Neural crest cell (in vitro differentiated cells): ENCODE measurements around the gene BIN1. TPM values are rescaled to one million over a fixed set of nuclear protein-coding genes. Genes with fewer than 3 reads are reported as not detected.

ENCODE experiments used
- DNase-seq: peaks from one replicate; pipeline ENCODE4 v3.0.0; 2021; ENCODE audit warnings: low read depth, mixed read lengths, low spot score
- H3K27ac Mint-ChIP-seq: one replicate; pipeline ENCODE4 v1.8.0; 2021; ENCODE audit warnings: mild to moderate bottlenecking, mixed read lengths; ENCODE audit not compliant: unreplicated experiment
- H3K27me3 Mint-ChIP-seq: 2 replicates; pipeline ENCODE4 v1.8.0; 2021; ENCODE audit warnings: low read depth, mild to moderate bottlenecking, mixed read lengths
- H3K36me3 Mint-ChIP-seq: 2 replicates; pipeline ENCODE4 v1.8.0; 2021; ENCODE audit warnings: low read depth, mild to moderate bottlenecking, mixed read lengths
- H3K4me1 Mint-ChIP-seq: 2 replicates; pipeline ENCODE4 v1.8.0; 2021; ENCODE audit warnings: mixed read lengths
- H3K4me3 Mint-ChIP-seq: one replicate; pipeline ENCODE4 v1.8.0; 2021; ENCODE audit warnings: mild to moderate bottlenecking, mixed read lengths
- H3K9me3 Mint-ChIP-seq: 2 replicates; pipeline ENCODE4 v1.8.0; 2021; ENCODE audit warnings: mixed read lengths
- total RNA-seq: library from RNA; stranded (reverse); gene quantifications from 2 replicates; pipeline ENCODE4 v1.2.1, GENCODE V29; 2021
- TF ChIP-seq, protein P1 (sequence below): fragments of 200-600 bp; sonication (generic); conservative IDR thresholded peaks from 2 replicates; pipeline ENCODE4 v1.5.0; 2021; ENCODE audit warnings: antibody characterized with exemption, mild to moderate bottlenecking

The BIN1 gene
- total RNA-seq, 1 donor from 2014 or later = 67.7 TPM

DNA sequence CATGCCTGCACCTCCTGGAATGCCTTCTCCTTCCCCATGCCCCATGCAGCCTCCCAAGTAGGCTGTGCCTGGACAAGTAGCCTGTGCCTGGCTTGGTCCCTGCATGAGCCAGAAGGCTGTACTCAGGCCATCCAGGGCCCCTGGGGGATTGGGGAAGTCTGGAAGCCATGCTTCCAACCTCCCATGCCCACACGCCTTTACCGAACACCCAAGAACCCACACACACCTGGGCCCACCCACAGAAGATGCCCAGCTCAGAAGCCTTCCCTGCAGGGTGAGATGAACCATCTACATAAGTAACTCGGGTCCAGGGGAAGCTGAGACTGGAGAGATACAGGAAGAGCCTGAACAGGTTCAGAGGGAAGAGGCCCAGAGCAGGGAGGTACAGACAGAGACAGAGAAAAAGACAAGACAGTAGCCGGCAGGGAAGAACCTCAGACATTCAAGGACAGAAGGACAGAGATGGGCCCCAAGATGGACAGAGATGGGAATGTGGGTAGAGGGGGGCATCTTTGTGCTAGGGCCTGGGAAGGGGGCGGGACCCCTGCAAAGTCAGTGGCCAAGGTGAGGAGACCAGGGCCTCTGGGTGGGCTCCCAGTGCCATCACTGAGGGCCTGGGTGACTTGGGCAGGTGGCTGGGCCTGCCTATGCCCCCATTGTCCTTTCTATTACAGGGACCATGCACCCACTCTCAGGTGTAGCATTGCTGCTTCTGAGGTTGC is 4.3 kb downstream of the BIN1 start:
- peak overlapping the region; percentile 68 for H3K4me3 Mint-ChIP-seq
- H3K27ac Mint-ChIP-seq = peak overlapping the region; percentile 90

DNA sequence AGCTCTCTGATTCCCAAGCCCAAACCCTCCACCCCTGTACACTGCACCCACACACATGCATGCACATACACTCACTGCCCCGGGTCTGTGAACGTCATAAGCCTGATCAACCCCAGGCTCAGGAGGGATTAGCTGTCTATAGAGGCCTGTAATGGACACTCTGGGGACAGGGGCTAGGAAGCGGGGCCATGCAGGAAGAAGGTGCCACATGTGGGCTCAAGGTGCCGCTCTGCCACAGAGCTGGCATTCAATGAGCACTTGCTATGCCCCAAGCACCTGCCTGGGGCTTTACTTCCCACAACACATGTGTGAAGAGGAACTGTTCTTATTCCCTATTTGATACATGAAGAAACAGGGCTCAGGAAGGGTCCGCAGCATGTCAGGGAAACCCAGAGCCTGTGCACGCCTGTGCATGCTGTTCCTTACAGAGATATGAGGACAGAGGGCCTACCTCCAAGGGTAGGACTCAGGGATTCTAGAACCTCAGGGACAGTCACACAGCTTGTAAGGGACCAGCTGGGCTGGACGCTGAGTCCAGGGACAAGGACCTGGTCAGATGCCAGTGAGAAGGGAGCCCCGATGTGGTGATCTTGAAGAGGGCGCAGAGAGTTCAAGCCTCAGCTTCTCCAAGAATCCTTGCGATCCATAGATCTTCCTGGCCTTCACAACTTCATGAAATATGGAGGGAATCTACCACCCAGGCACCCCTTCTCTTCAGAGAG is 5.0 kb downstream of the BIN1 start:
- Mint-ChIP-seq H3K4me1 (peaks cover 34% of the 10 kb centered on the region), H3K27ac (peak overlapping the region; percentile 90), H3K27me3 (no peaks in the 10 kb centered on the region), H3K9me3 (no peaks in the 10 kb centered on the region), H3K36me3 (no peaks in the 10 kb centered on the region), H3K4me3 (peak overlapping the region; percentile 68)
- DNase-seq = no peak
- TF ChIP-seq, protein P1, sequence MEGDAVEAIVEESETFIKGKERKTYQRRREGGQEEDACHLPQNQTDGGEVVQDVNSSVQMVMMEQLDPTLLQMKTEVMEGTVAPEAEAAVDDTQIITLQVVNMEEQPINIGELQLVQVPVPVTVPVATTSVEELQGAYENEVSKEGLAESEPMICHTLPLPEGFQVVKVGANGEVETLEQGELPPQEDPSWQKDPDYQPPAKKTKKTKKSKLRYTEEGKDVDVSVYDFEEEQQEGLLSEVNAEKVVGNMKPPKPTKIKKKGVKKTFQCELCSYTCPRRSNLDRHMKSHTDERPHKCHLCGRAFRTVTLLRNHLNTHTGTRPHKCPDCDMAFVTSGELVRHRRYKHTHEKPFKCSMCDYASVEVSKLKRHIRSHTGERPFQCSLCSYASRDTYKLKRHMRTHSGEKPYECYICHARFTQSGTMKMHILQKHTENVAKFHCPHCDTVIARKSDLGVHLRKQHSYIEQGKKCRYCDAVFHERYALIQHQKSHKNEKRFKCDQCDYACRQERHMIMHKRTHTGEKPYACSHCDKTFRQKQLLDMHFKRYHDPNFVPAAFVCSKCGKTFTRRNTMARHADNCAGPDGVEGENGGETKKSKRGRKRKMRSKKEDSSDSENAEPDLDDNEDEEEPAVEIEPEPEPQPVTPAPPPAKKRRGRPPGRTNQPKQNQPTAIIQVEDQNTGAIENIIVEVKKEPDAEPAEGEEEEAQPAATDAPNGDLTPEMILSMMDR = no peak

More for the DNA sequence above, 4.3 kb downstream of the BIN1 start:
- Mint-ChIP-seq H3K9me3 (no peaks in the 10 kb centered on the region), H3K27me3 (no peaks in the 10 kb centered on the region), H3K4me1 (peaks cover 37% of the 10 kb centered on the region), H3K36me3 (no peaks in the 10 kb centered on the region)
- no peak for DNase-seq
- TF ChIP-seq, protein P1 = no peak

DNA sequence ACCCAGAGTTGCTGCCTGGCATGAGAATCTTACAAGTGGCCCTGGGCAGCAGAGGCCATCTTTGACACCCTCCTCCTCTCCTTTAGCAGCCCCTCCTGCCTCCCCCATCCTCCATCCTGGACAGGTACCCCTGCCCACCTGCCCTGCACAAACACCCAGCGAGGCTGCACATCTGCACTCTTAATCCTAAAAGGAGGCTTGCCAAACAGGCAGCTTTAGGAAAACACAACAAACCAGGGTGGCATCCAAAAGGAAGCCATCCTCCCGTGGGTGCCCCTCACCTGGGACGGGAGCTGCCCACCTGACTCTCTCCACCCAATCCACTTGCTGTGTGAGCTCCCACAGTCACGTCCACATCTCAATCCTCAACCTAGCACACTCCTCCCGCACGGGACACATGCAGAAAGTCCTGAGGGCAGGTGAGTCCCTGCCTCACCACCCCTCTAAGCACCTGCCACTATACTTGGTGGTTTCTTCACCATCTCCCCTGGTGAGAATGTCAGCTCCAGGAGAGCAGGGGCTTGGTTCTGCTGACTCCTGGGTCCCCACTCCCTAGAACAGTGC is 5.8 kb downstream of the BIN1 start:
- H3K4me1 Mint-ChIP-seq = peaks cover 34% of the 10 kb centered on the region
- H3K27ac Mint-ChIP-seq = no peak overlapping the region
- H3K27me3 Mint-ChIP-seq = no peaks in the 10 kb centered on the region
- peak overlapping the region; percentile 33 for H3K4me3 Mint-ChIP-seq
- no peak for DNase-seq
- no peaks in the 10 kb centered on the region for H3K9me3 Mint-ChIP-seq
- H3K36me3 Mint-ChIP-seq = no peaks in the 10 kb centered on the region
- TF ChIP-seq, protein P1 = no peak

DNA sequence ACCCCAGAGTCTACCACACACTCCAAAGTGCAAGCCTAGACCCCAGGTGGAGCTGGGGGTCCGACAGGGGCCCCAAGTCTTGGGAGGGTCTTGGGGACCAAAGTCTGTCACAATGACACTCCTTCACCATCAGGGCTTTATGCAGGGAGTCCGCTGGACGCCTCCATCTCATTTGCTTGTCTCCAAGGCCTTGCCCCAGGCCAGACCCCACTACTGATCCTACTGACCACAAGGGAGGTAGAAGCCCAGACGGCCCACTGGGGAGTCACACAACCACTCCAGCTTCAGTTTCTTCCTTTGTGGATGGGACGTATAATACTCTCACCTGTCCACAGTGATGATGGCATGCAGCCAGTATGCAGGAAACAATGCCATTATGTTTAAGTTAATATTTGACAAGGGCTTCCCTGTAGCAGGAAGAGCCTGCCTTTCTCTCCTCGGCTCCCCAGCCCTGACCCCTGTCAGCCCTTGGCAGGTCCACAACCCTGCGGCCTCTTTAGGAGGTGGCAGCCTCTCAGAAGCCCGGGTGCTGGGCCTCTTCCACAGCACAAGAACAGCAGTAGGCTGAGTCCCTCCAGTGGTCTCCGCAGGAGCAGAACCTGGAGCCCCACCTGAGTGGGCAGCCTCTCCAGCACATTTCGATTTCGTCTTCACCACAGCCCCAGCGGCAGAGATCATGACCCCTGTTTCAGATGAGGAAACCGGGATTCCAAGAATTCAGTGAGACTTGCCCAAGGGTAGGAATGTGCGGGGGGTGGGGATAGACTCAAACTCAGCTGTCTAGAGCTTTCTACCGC is 6.5 kb downstream of the BIN1 start:
- Mint-ChIP-seq H3K27me3 (no peaks in the 10 kb centered on the region), H3K4me1 (peaks cover 34% of the 10 kb centered on the region), H3K4me3 (no peak overlapping the region), H3K27ac (no peak overlapping the region), H3K36me3 (no peaks in the 10 kb centered on the region), H3K9me3 (no peaks in the 10 kb centered on the region)
- DNase-seq = no peak
- TF ChIP-seq, protein P1 = no peak

DNA sequence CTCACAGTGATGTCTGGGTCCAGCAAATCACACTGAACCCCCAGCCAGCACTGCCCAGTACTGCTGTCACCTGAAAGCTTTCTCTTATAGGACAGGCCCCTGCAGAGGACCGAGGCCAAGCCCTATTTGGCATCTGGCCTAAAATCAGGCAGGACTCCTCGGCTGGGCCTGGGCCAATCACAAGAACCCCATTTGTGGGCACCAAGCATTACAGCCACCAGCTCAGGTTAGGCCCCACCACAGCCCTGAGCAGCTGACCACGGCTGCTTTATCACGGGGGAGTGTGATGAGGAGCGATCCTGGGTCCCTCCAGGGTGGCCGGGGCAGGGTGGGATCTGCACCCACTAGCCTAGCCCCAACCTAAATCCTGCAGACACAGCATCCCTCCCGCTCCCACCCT is 8.2 kb downstream of the BIN1 start:
- Mint-ChIP-seq H3K36me3 (no peaks in the 10 kb centered on the region), H3K9me3 (no peaks in the 10 kb centered on the region), H3K27me3 (no peaks in the 10 kb centered on the region), H3K4me1 (peaks cover 30% of the 10 kb centered on the region), H3K27ac (peak overlapping the region; percentile 43), H3K4me3 (no peak overlapping the region)
- TF ChIP-seq, protein P1 = no peak
- no peak for DNase-seq
